GM19395 (cell line): ENCODE measurements around the gene NDUFV1.
A peak's percentile ranks its signal among the peaks of the same experiment; 100 is the strongest.
"Not testable (repeated sequence)": the region's sequence is repeated elsewhere in the genome, so short reads cannot be mapped to it uniquely, and the experiment has no call there.

ENCODE experiments used
- ATAC-seq: cut with Tn5 transposase; IDR thresholded peaks from one replicate; pipeline ENCODE4 v1.9.1; 2021; ENCODE audit warnings: mild to moderate bottlenecking, moderate library complexity; ENCODE audit not compliant: unreplicated experiment

NDUFV1 gene

GRCh38 chr11:67606492-67607295 lies at the start of gene NDUFV1:
Gene NDUFV1 (plus strand): TSS chr11:67606936. CDS start chr11:67607005, 69 bp downstream.
- ATAC-seq, result peak; percentile 94

GRCh38 chr11:67558084-67558772 lies 48.5 kb upstream of the NDUFV1 start:
- no peak for ATAC-seq

GRCh38 chr11:67561971-67562619 lies 44.6 kb upstream of the NDUFV1 start:
- ATAC-seq, result peak; percentile 78

- no peak for ATAC-seq
Measured at GRCh38 chr11:67562963-67563704, 43.6 kb upstream of the NDUFV1 start.

- not testable (repeated sequence) for ATAC-seq
Measured at GRCh38 chr11:67563705-67564114, 43.0 kb upstream of the NDUFV1 start.

GRCh38 chr11:67564230-67564629 lies 42.5 kb upstream of the NDUFV1 start:
- no peak for ATAC-seq

GRCh38 chr11:67571443-67571842 lies 35.3 kb upstream of the NDUFV1 start:
- no peak for ATAC-seq

GRCh38 chr11:67572305-67572704 lies 34.4 kb upstream of the NDUFV1 start:
- ATAC-seq, result no peak

GRCh38 chr11:67572747-67573419 lies 33.9 kb upstream of the NDUFV1 start:
- ATAC-seq, result no peak

- ATAC-seq, result no peak
Measured at GRCh38 chr11:67574938-67575337, 31.8 kb upstream of the NDUFV1 start.

- ATAC-seq, result no peak
Measured at GRCh38 chr11:67576735-67577475, 29.8 kb upstream of the NDUFV1 start.

GRCh38 chr11:67577951-67578350 lies 28.8 kb upstream of the NDUFV1 start:
- ATAC-seq, result no peak

GRCh38 chr11:67581469-67581868 lies 25.3 kb upstream of the NDUFV1 start:
- no peak for ATAC-seq

GRCh38 chr11:67582011-67582410 lies 24.7 kb upstream of the NDUFV1 start:
- no peak for ATAC-seq

GRCh38 chr11:67583247-67584204 lies 23.2 kb upstream of the NDUFV1 start, which contains the start of gene GSTP1:
Gene GSTP1 (plus strand): TSS chr11:67583812. CDS start chr11:67583844, 32 bp downstream.
- peak; percentile 50 for ATAC-seq

GRCh38 chr11:67584205-67584880 lies 22.4 kb upstream of the NDUFV1 start:
- no peak for ATAC-seq

- ATAC-seq, result no peak
Measured at GRCh38 chr11:67584881-67585873, 21.6 kb upstream of the NDUFV1 start.
